GM19238 (cell line): ENCODE measurements around the gene TUBAL3.
"Not testable (repeated sequence)": the region's sequence is repeated elsewhere in the genome, so short reads cannot be mapped to it uniquely, and the experiment has no call there.

Experiments
- DNase-seq: peaks from one replicate; pipeline ENCODE4 v3.0.0; 2011; ENCODE audit warnings: low spot score; ENCODE audit not compliant: insufficient read length

Gene TUBAL3

DNA sequence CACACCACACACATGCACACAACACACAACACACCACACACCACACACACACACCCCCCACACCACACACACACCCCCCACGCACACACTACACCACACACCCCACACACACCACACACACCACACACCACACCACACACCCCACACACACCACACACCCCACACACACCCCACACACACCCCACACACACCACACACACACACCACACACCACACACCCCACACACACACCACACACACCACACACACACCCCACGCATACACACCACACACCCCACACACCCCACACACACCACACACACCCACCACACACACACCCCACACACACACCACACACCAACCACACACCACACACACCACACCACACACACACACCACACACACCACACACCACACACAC, 23.4 kb downstream of the TUBAL3 start:
- no peak for DNase-seq

DNA sequence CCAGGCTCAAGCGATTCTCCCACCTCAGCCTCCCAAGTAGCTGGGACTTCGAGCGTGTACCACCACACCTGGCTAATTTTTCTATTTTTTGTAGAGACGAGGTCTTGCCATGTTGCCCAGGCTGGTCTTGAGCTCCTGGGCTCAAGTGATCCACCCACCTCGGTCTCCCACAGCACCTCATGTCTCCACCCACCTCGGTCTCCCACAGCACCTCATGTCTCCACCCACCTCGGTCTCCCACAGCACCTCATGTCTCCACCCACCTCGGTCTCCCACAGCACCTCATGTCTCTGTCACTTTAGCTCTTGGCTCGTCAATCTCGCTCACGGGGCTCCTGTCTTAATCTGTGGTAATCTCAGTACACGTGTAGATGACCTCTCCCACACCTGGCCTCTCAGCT, 24.2 kb downstream of the TUBAL3 start:
- not testable (repeated sequence) for DNase-seq

DNA sequence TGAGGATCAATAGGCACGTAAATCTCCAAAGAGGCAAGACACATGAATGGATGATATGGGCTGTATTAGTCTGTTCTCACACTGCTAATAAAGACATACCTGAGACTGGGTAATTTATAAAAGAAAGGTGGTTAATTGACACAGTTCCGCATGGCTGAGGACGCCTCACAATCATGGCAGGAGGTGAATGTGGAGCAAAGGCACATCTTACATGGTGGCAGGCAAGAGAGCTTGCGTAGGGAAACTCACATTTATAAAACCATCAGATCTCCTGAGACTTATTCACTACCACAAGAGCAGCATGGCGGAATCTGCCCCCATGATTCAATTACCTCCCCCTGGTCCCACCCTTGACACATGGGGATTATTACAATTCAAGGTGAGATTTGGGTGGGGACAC, 25.4 kb downstream of the TUBAL3 start:
- not testable (repeated sequence) for DNase-seq

DNA sequence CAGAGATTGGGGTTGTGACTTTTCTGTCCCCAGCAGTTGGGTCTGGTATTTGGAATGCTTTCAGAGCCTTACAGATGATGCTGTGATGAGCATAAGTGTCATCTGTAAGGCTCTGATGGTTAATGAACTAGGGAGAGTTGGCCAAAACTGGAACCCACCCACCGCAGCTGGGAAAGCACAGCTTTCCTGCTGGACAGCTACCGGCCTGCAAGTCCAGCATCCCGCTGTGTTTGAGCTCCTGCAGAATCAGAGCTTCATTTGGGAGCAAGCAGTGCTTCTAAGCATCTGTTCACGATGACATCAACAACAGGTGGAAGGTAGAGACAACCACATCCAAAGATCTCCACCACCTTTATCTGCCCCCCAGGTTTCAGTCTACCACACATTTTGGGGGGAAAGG, 28.2 kb downstream of the TUBAL3 start:
- no peak for DNase-seq

DNA sequence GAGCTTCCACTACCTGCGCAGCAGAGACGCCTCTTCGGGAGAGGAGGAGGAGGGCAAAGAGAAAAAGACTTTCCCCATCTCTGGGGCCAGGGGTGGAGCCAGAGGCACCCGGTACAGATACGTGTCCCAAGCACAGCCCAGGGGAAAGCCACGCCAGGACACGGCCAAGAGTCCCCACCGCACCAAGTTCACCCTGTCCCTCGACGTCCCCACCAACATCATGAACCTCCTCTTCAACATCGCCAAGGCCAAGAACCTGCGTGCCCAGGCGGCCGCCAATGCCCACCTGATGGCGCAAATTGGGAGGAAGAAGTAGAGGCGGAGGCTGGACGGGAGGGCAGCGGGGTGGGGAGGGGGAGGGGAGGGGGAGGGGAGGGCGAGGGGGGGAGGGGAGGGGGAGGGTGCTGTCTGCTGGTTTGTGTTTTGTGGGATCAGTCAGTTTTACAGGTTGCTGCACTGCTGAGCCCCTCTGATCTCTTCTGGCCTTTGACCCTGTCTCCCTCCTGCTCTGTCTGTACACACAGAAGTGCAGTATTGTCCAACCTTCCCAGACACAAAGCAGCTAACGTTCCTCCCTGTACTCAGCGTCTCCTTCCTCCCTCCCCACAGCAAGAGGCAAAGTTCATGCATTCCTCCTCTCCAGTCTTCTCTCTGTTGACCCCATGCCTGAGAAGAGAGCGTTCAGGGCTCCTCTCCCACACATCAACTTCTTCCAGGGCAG, 30.6 kb downstream of the TUBAL3 start:
- DNase-seq, result no peak

DNA sequence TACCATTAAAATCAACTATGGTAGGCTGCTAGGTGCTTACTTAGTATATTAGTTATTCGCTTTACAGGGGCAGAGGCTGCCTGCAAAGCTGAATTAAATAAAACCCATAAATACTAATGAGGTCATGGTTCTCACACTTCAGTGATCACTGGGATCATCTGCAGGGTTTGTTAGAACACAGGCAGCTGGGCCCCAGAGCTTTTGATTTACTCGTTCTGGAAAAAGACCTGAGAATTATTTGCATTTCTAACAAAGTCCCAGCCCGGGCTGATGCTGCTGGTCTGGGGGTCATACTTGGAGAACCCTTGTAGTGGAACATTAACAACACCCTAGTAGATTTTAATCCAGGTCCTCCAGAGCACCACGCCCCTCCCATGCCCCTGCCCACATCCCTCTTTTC, 31.3 kb downstream of the TUBAL3 start:
- no peak for DNase-seq

DNA sequence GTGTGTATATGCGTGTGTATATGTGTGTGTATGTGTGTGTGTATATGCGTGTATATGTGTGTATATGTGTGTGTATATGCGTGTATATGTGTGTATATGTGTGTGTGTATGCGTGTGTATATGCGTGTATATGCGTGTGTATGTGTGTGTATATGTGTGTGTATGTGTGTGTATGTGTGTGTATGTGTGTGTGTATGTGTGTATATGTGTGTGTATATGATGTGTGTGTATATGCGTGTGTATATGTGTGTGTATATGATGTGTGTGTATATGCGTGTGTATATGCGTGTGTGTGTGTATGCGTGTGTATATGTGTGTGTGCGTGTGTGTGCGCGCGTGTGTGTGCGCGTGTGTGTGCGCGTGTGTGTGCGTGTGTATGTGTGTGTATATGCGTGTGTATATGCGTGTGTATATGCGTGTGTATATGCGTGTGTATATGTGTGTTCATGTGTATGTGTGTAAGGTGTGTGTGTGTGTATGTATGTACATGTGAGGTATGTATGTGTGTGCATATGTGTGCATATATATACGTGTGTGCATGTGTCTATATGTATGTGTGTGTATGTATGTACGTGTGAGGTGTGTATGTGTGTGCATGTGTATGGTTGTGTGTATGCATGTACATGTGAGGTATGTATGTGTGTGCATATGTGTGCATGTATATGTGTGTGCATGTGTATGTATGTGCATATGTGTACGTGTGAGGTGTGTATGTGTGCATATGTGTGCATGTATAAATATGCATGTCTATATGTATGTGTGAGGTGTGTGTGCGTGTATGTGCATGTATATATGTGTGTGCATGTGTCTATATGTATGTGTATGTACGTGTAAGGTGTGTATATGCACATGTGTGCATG, 33.9 kb downstream of the TUBAL3 start:
- DNase-seq, result no peak

DNA sequence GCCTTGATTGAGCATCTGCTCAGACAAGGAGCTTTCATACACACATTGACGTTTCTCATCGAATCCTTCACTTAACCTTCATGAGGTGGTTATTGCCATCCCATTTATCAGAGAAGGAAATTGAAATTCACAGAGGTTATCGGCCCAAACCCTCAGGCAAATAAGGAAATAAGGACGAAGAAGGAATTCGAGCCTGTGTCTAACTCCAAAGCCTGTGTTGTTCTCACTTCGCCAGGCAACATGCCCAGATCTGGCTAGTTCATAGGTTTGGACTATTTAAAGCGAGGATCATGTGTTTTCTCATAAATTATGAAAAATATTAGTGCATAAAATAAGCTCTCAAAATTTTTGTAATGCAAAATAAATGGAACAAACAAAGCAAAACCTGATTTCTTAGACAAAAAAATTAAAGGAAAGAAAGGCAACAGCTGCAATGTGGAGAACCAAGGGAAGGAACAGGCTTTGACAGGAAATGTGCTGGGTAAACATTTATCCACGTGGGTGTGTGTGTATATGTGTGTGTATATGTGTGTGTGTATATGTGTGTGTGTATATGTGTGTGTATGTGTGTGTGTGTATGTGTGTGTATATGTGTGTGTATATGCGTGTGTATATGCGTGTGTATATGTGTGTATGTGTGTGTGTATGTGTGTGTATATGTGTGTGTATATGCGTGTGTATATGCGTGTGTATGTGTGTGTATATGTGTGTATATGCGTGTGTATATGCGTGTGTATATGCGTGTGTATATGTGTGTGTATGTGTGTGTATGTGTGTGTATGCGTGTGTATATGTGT, 35.1 kb downstream of the TUBAL3 start:
- no peak for DNase-seq

DNA sequence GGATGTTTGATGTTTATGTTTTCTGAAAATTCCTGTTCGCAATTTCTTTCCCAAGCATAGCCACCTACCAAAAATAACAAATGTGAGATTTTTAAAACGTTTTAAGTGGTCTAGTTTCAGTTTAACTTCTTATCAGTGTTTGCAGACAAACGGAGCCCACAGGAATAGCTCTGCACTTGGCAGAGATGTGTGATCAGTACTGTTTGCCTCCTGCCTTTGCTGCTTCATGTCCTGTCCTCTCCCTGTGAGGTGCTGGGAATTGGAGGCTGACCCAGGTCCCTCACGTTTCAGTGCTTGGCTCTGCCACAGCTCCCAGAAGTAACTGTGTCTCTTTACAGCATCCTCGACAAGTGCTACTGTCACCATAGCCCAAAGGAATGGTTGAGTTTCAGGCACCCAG, 38.7 kb downstream of the TUBAL3 start:
- no peak for DNase-seq

DNA sequence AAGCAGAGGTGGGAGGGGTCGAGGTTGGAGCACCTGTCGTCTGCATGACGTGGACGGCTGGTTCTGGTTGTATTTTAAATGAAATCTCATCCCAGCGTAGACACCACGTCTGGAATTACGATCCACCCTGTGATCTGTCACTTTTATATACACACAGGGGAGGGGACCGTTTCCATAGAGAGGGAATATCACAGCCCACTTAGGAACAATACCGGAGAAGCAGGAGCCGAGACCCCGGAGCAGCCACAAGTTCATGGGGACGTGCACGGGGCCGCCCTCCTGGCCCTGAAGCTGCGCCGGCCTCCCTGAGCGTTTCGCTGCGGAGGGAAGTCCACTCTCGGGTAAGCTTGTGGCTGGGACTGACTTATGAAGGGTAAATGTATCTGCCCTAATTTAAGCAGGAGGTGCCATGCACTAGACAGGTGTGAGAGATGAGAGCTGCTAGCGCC, 39.7 kb downstream of the TUBAL3 start, which contains the start of gene UCN3:
Gene UCN3 (plus strand): TSS at position 77 of the 449 bp plus-strand sequence. CDS start 8,755 bp downstream, outside the sequence.
- no peak for DNase-seq

DNA sequence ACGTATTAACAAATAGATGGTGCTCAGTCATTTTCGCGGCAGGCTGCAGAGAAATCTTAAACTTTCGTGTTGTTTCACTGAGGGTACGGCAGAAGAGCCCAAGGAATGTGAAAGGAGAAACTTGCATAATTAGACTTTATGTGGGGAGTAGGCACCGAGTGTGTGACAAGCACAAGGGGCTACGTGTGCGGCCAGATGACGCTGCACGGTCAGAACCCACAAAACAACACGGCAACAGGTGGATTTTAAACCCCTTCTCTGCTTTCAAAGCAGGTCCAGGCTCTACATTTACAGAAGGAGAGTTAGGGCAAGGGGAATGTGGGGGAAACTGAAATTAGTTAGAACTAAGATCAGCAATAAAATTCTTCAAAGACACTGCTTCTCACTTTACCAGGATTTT, 40.3 kb downstream of the TUBAL3 start:
- DNase-seq, result no peak

DNA sequence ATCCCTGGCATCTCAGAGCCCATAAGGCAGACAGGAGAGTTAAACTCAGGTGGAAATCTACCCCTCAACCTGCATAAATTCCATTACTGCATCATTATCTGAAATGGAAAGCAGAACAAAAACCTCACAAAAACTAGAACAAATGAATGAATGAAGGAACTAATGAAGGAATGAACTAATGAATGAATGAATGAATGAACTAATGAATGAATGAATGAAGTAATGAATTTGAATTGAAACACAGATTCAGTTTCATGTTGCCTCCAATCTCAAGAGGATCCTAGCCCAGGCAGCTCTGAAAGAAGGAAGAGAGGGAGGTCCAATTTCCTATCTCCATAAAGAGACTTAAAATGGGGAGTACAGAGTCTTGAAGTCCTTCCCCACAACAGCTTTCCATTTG, 41.8 kb downstream of the TUBAL3 start:
- DNase-seq, result no peak

DNA sequence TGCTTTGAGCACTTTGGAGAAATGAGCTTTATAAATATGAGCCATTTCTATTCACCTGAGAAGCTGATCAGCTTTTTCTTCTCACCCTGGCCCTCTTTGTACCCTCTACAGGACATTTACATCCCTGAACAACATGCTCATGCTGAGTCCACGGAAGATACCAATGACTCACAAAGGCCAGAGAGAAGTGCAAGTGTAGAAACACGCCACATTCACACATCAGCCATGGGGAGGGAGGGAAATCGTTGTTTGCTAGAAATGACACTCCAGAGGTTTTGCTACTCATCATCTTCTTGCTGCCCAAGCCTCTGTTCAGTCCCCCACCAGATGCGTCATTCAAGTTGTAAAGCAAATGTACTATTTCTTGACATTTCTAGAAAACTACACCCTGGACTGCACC, 42.7 kb downstream of the TUBAL3 start:
- DNase-seq, result no peak

DNA sequence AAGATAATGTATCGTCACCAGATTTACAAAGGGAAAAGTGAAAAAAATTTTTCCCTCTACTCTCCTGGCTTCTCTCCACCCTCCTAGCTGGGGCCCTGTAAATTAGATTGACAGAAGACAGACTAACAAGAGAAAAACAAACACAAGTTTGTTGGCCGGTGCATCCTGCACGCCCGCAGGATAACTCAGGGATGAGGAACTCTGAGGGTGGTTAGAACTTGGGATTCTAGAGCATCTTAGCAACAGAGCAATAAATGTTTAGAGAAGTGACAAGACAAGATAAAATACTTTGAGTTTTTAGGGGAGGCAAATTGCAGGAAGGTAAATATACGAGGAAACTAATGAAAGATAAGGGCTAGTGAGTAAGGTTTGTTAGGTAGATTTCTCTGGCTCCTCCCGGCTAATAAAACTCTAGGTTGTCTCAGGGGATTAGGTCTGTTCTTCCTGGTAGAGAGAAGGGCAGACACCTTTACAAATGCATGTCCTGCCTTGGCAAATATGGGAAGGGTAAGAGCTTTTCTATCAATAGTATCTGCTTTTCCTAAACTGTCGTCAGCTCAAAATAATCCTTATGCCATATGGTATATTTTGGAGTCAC, 44.2 kb downstream of the TUBAL3 start:
- DNase-seq, result no peak

DNA sequence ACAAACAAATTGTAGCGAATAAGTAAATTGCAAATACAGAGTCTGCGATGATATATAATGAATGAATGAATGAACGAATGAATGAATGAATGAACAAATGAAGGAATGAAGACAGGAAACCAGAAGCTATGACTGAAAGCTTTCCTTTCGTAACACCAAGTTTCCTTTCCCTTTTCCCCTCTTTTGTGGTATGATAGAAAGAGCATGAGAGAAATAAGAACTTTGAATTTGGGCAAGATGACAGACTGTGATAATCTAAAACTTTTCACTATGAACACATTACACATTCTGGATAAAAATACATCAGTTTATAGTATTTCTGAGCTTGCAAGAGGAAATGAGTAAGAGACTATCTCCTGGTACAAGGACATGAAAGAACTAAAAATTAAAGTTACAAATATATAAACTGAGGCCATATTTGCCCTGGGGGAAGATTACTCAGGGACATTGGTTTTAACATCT, 48.3 kb downstream of the TUBAL3 start:
- DNase-seq, result no peak

DNA sequence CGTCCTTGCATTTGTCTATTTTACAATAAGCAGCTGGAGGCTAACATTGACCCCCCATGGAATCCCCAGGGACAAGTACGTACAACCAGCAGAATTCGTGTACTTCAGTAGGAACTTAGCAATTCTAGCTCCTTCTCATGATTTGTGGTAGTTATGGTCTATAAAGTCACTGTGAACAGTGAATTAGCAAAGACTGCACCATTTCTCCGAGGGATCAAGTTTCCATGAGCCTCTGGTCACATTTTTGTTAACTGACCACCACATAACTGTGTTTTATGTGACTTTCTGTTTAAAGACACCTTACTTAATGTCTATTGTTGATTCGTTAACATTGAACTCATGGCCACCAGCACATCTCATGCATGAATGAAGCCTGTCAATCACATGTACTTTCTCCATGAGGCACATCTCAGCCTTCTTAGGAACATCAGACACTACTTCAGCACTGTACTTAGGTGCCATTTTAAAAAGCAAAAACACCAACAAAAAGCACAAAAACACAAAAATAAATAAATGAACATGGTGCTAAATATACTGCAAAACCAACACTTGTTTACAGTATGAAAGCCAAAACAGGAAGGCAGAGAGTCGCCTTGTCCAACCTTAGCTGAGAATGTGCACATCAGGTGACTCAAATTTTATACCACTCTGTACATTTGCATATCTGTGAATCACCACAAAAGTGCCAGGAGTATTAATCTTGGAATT, 48.9 kb downstream of the TUBAL3 start:
- no peak for DNase-seq

DNA sequence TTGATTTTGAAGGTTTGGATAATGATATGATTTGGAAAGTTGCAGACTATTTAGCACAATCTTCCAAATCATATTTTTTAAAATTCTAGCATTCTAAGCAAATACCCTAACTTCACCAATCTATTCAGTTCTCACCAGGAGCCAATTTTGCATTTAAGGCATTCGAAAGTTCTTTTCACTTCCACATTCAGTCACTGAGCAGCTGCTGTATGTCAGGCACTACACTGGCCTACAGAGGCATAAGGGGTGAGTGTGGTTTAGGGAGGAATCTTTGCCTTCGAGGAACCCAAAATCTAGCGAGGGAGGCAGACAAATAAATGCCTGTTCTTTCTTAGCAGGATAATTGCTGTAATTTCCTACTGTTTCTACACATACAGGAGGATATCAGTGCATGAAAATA, 50.6 kb downstream of the TUBAL3 start:
- no peak for DNase-seq

DNA sequence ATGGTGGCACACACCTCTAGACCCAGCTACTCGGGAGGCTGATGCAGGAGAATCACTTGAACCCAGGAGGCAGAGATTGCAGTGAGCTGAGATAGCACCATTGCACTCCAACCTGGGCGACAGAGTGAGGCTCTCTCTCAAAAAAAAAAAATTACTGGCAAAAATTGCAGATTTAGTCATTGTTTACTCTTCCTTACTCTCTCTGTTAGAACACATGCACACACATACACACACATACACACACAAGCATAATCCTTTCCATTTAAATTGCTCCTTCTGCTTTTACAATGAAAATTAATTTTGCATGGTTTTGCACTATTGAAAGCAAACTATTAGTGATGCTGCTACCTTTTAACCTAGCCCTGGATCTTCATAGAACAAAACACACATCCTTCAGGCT, 55.3 kb downstream of the TUBAL3 start:
- DNase-seq, result no peak

DNA sequence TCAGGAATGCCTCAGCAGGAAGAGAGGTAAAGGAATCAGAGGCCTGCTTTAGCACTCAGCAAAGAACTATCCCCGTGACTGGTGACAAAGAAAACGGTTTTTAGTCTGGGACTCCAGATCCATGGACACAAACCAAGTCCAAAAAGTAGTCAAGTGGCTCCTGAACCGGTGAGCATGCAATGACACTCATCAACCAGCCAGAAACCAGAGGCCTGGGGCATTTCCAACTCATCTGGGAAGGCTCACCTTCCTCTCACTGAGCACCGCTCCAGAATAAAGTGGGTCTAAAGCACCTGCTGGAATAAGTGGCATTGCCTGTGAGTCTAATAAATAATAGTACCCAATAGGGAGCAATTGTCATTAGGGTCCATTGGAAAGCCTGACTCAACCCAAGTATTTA, 57.7 kb downstream of the TUBAL3 start:
- DNase-seq, result no peak

DNA sequence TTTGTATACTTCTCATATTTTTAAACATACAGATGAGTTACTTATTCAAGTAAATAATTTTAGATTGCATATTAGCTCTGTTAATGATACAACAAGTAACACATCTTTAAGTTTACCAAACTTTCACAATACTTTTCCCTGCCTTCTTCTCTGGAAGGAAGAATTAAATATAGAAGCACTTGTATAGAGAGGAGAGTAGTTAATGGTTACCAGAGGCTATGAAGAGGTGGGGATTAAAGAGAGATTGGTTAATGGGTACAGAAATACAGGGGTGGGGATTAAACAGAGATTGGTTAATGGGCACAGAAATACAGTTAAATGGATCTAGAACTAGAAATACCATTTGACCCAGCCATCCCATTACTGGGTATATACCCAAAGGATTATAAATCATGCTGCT, 59.9 kb downstream of the TUBAL3 start:
- no peak for DNase-seq

DNA sequence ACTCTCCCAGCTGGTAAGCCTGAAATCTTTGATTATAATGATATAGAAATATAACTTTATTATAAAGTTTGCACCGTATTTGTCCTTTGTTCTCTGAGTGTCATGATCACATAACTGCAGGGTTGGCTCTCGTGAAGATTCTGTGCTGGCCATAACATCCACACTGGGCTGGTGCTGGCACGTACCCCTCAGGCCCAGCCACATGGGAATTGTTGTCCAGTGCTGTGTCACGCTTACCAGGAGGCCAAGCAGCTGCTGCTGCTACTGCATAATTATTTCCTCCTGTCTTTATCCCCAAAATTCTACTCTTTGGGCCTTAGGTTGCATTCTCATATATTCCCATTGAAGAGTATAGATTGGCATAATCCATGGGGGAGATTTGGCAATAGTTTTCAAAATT, 60.6 kb downstream of the TUBAL3 start:
- no peak for DNase-seq
